Measurements from ENCODE around the gene KRT6B.

KRT6B gene

GRCh38 chr12:52439420-52439819 is 12.5 kb downstream of the KRT6B start:
- H3K9me3 ChIP-seq (ENCODE audit: control insufficient read depth, insufficient read depth, low read depth, low read length): no peaks in the 10 kb centered on the region
- H3K27ac ChIP-seq (ENCODE audit: extremely low read depth, low read depth, low read length): no peak overlapping the region
- TF ChIP-seq ZNF354C (tag by site-specific recombination; IDR thresholded peaks at IDR 0.05; ENCODE audit: borderline replicate concordance, low read depth) (no peak), ZNF548 (tag by site-specific recombination; IDR thresholded peaks at IDR 0.05) (no peak), ZBTB21 (tag by site-specific recombination; IDR thresholded peaks at IDR 0.05) (no peak), PBX3 (CRISPR knock-in tag; IDR thresholded peaks at IDR 0.05) (no peak), ZNF518A (tag by site-specific recombination; conservative IDR thresholded peaks at IDR 0.05; ENCODE audit: low read depth) (no peak), BCL6B (tag by site-specific recombination; IDR thresholded peaks at IDR 0.05) (no peak), ZSCAN18 (tag by site-specific recombination; IDR thresholded peaks at IDR 0.05) (no peak), GLIS2 (tag by site-specific recombination; IDR thresholded peaks at IDR 0.05) (no peak), SCRT1 (tag by site-specific recombination; IDR thresholded peaks at IDR 0.05; ENCODE audit: borderline replicate concordance) (no peak), ZIC2 (tag by site-specific recombination; IDR thresholded peaks at IDR 0.05) (no peak)
- TF ChIP-seq, protein P1, sequence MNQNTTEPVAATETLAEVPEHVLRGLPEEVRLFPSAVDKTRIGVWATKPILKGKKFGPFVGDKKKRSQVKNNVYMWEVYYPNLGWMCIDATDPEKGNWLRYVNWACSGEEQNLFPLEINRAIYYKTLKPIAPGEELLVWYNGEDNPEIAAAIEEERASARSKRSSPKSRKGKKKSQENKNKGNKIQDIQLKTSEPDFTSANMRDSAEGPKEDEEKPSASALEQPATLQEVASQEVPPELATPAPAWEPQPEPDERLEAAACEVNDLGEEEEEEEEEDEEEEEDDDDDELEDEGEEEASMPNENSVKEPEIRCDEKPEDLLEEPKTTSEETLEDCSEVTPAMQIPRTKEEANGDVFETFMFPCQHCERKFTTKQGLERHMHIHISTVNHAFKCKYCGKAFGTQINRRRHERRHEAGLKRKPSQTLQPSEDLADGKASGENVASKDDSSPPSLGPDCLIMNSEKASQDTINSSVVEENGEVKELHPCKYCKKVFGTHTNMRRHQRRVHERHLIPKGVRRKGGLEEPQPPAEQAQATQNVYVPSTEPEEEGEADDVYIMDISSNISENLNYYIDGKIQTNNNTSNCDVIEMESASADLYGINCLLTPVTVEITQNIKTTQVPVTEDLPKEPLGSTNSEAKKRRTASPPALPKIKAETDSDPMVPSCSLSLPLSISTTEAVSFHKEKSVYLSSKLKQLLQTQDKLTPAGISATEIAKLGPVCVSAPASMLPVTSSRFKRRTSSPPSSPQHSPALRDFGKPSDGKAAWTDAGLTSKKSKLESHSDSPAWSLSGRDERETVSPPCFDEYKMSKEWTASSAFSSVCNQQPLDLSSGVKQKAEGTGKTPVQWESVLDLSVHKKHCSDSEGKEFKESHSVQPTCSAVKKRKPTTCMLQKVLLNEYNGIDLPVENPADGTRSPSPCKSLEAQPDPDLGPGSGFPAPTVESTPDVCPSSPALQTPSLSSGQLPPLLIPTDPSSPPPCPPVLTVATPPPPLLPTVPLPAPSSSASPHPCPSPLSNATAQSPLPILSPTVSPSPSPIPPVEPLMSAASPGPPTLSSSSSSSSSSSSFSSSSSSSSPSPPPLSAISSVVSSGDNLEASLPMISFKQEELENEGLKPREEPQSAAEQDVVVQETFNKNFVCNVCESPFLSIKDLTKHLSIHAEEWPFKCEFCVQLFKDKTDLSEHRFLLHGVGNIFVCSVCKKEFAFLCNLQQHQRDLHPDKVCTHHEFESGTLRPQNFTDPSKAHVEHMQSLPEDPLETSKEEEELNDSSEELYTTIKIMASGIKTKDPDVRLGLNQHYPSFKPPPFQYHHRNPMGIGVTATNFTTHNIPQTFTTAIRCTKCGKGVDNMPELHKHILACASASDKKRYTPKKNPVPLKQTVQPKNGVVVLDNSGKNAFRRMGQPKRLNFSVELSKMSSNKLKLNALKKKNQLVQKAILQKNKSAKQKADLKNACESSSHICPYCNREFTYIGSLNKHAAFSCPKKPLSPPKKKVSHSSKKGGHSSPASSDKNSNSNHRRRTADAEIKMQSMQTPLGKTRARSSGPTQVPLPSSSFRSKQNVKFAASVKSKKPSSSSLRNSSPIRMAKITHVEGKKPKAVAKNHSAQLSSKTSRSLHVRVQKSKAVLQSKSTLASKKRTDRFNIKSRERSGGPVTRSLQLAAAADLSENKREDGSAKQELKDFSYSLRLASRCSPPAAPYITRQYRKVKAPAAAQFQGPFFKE (tag by site-specific recombination; IDR thresholded peaks at IDR 0.05; ENCODE audit: borderline replicate concordance): no peak
- CTCF ChIA-PET: interaction anchor here (0.6 to 1.0 kb wide), 2 partner anchors 29 to 68 kb away, joined by 3 read pairs; no protein-coding TSS in a partner anchor
- no peaks in the 10 kb centered on the region for H3K4me1 ChIP-seq (ENCODE audit: control insufficient read depth, insufficient read depth, low read length)
- POLR2A ChIA-PET: no interaction called here
- no peak overlapping the region for H3K4me3 ChIP-seq (ENCODE audit: low read depth, low read length)
- H3K36me3 ChIP-seq (ENCODE audit: control insufficient read depth in 2 of 2, insufficient read depth in 1 of 2, low read length in 2 of 2): no peaks in the 10 kb centered on the region

Data from HEK293 (cell line).